AG04449 (cell line): ENCODE results near the gene EOGT.

Source experiments
- CTCF ChIA-PET: fragments of 350-600 bp; formaldehyde crosslinking; extraction: SDS; loops from one replicate; lab custom pipeline; 2021; ENCODE audit warnings: antibody characterized with exemption; lab: Yijun Ruan, JAX
- POLR2A ChIA-PET: fragments of 400-600, 350-600 bp; formaldehyde crosslinking; extraction: SDS; loops from one replicate; lab custom pipeline; 2020; ENCODE audit warnings: antibody characterized with exemption, inconsistent platforms; lab: Yijun Ruan, JAX
- DNase-seq: peaks from one replicate; pipeline ENCODE4 v3.0.0-alpha.2; 2010; ENCODE audit warnings: low read depth, low spot score
- H3K4me3 ChIP-seq: 2 replicates; pipeline ENCODE4 v1.5.1; 2011; ENCODE audit warnings: low read depth, mild to moderate bottlenecking, control low read depth, low read length
- CTCF ChIP-seq: IDR thresholded peaks from one replicate; pipeline ENCODE4 v1.5.1; 2011; ENCODE audit warnings: mild to moderate bottlenecking, moderate library complexity, low read length, control low read depth, inconsistent platforms; ENCODE audit not compliant: insufficient read depth; ENCODE audit errors: missing control alignments

Gene EOGT

GRCh38 chr3:69032142-69032541, 18.7 kb upstream of the EOGT start:
- DNase-seq: no peak
- H3K4me3 ChIP-seq: no peak overlapping the region
- ChIA-PET CTCF (interaction anchor here (1.2 to 5.6 kb wide), 3 partner anchors 12 to 19 kb away, joined by 5 to 28 read pairs (median 8); partner anchors contain the start of gene EOGT), POLR2A (interaction anchor here (1.1 kb wide), 1 partner anchor 53 kb away, joined by 3 read pairs; the partner anchor contains the start of gene ARL6IP5)
- no peak for TF ChIP-seq CTCF

- DNase-seq: no peak
- ChIA-PET POLR2A (interaction anchor here (0.7 to 1.1 kb wide), 2 partner anchors 18 to 53 kb away, joined by 3 read pairs; partner anchors contain the start of genes ARL6IP5 and EOGT), CTCF (interaction anchor here (1.2 to 5.6 kb wide), 3 partner anchors 11 to 18 kb away, joined by 5 to 28 read pairs (median 8); partner anchors contain the start of gene EOGT)
- no peak for TF ChIP-seq CTCF
- no peak overlapping the region for H3K4me3 ChIP-seq
Observed at GRCh38 chr3:69031635-69032034, 18.2 kb upstream of the EOGT start.

GRCh38 chr3:69020857-69021256, 7.4 kb upstream of the EOGT start:
- CTCF ChIA-PET: interaction anchor here (1.0 to 4.8 kb wide), 5 partner anchors 10 to 29 kb away, joined by 3 to 28 read pairs (median 3); no protein-coding TSS in a partner anchor

GRCh38 chr3:69020424-69020823, 6.9 kb upstream of the EOGT start:
- no peak for DNase-seq
- H3K4me3 ChIP-seq: no peak overlapping the region
- ChIA-PET POLR2A (no interaction called here), CTCF (interaction anchor here (1.0 to 4.8 kb wide), 5 partner anchors 10 to 29 kb away, joined by 3 to 28 read pairs (median 3); no protein-coding TSS in a partner anchor)
- TF ChIP-seq CTCF: no peak

More at GRCh38 chr3:69020857-69021256, 7.4 kb upstream of the EOGT start:
- POLR2A ChIA-PET: no interaction called here
- no peak for DNase-seq
- no peak for TF ChIP-seq CTCF
- no peak overlapping the region for H3K4me3 ChIP-seq

GRCh38 chr3:69016901-69017300, 3.4 kb upstream of the EOGT start:
- CTCF ChIA-PET: interaction anchor here (1.0 kb wide), 1 partner anchor 8 kb away, joined by 4 read pairs; no protein-coding TSS in a partner anchor
- POLR2A ChIA-PET: no interaction called here

More at GRCh38 chr3:69016901-69017300, 3.4 kb upstream of the EOGT start:
- no peak overlapping the region for H3K4me3 ChIP-seq
- no peak for TF ChIP-seq CTCF
- no peak for DNase-seq
